Measurements from ENCODE around the gene ANKRD65. TPM values are rescaled to one million over a fixed set of nuclear protein-coding genes. Genes with fewer than 3 reads are reported as not detected.
"Not testable (repeated sequence)": the region's sequence is repeated elsewhere in the genome, so short reads cannot be mapped to it uniquely, and the experiment has no call there.

ANKRD65 gene
- total RNA-seq, 1 experiment from 2014 or later: not detected

GRCh38 chr1:1419363-1419812, 1.7 kb downstream of the ANKRD65 start:
- Histone ChIP-seq H3K4me3 (ENCODE audit: low read depth, low read length, poor library complexity, severe bottlenecking) (no peak overlapping the region), H3K36me3 (ENCODE audit: insufficient read depth, low read length, poor library complexity, severe bottlenecking) (no peaks in the 10 kb centered on the region), H3K9me3 (ENCODE audit: low read depth, low read length, poor library complexity, severe bottlenecking) (no peaks in the 10 kb centered on the region), H3K27ac (ENCODE audit: low read depth, low read length, poor library complexity, severe bottlenecking) (no peak overlapping the region), H3K27me3 (replicated peaks; ENCODE audit: insufficient read depth, low read depth, low read length, poor library complexity) (no peaks in the 10 kb centered on the region), H3K4me1 (ENCODE audit: insufficient read depth, low read length, poor library complexity, severe bottlenecking) (no peaks in the 10 kb centered on the region)
- POLR2A ChIA-PET (ENCODE audit: low non-redundant PET): no interaction called here
- TF ChIP-seq CTCF (conservative IDR thresholded peaks at IDR 0.05; ENCODE audit: low read depth, low read length) (no peak), EZH2 (IDR thresholded peaks at IDR 0.05; ENCODE audit: borderline replicate concordance, low read depth, low read length, poor library complexity, severe bottlenecking) (no peak)
- no peak for DNase-seq (ENCODE audit: low spot score)
- intact Hi-C loops (cut with micrococcal nuclease; ENCODE audit: unreplicated experiment): loop anchor here (5.0 kb wide), 1 partner anchor 38 kb away; no protein-coding TSS in a partner anchor
- BruUV-seq (replicated peaks): no TSS peak
- CTCF ChIA-PET: no interaction called here

GRCh38 chr1:1418464-1419362, 2.4 kb downstream of the ANKRD65 start:
- Histone ChIP-seq H3K9me3 (ENCODE audit: low read depth, low read length, poor library complexity, severe bottlenecking) (no peaks in the 10 kb centered on the region), H3K27ac (ENCODE audit: low read depth, low read length, poor library complexity, severe bottlenecking) (no peak overlapping the region), H3K4me3 (ENCODE audit: low read depth, low read length, poor library complexity, severe bottlenecking) (no peak overlapping the region), H3K36me3 (ENCODE audit: insufficient read depth, low read length, poor library complexity, severe bottlenecking) (no peaks in the 10 kb centered on the region), H3K27me3 (replicated peaks; ENCODE audit: insufficient read depth, low read depth, low read length, poor library complexity) (no peaks in the 10 kb centered on the region), H3K4me1 (ENCODE audit: insufficient read depth, low read length, poor library complexity, severe bottlenecking) (no peaks in the 10 kb centered on the region)
- TF ChIP-seq EZH2 (IDR thresholded peaks at IDR 0.05; ENCODE audit: borderline replicate concordance, low read depth, low read length, poor library complexity, severe bottlenecking) (no peak), CTCF (conservative IDR thresholded peaks at IDR 0.05; ENCODE audit: low read depth, low read length) (no peak)
- POLR2A ChIA-PET (ENCODE audit: low non-redundant PET): no interaction called here
- no peak for DNase-seq (ENCODE audit: low spot score)
- CTCF ChIA-PET: no interaction called here
- BruUV-seq (replicated peaks): no TSS peak
- intact Hi-C loops (cut with micrococcal nuclease; ENCODE audit: unreplicated experiment): loop anchor here (5.0 kb wide), 1 partner anchor 39 kb away; no protein-coding TSS in a partner anchor

- H3K4me1 ChIP-seq (ENCODE audit: insufficient read depth, low read length, poor library complexity, severe bottlenecking); H3K9me3 ChIP-seq (ENCODE audit: low read depth, low read length, poor library complexity, severe bottlenecking); H3K27me3 ChIP-seq (replicated peaks; ENCODE audit: insufficient read depth, low read depth, low read length, poor library complexity); H3K4me3 ChIP-seq (ENCODE audit: low read depth, low read length, poor library complexity, severe bottlenecking); H3K27ac ChIP-seq (ENCODE audit: low read depth, low read length, poor library complexity, severe bottlenecking); H3K36me3 ChIP-seq (ENCODE audit: insufficient read depth, low read length, poor library complexity, severe bottlenecking); CTCF ChIA-PET; DNase-seq (ENCODE audit: low spot score); BruUV-seq (replicated peaks); POLR2A ChIA-PET (ENCODE audit: low non-redundant PET): not testable (repeated sequence)
- intact Hi-C loops (cut with micrococcal nuclease; ENCODE audit: unreplicated experiment): loop anchor here (5.0 kb wide), 1 partner anchor 39 kb away; no protein-coding TSS in a partner anchor
Measured at GRCh38 chr1:1417825-1418463, 3.1 kb downstream of the ANKRD65 start.

GRCh38 chr1:1417396-1417795, 3.7 kb downstream of the ANKRD65 start:
- H3K4me3 ChIP-seq (ENCODE audit: low read depth, low read length, poor library complexity, severe bottlenecking); BruUV-seq (replicated peaks); H3K27me3 ChIP-seq (replicated peaks; ENCODE audit: insufficient read depth, low read depth, low read length, poor library complexity); CTCF ChIA-PET; H3K4me1 ChIP-seq (ENCODE audit: insufficient read depth, low read length, poor library complexity, severe bottlenecking); H3K9me3 ChIP-seq (ENCODE audit: low read depth, low read length, poor library complexity, severe bottlenecking); DNase-seq (ENCODE audit: low spot score); H3K36me3 ChIP-seq (ENCODE audit: insufficient read depth, low read length, poor library complexity, severe bottlenecking); POLR2A ChIA-PET (ENCODE audit: low non-redundant PET); H3K27ac ChIP-seq (ENCODE audit: low read depth, low read length, poor library complexity, severe bottlenecking): not testable (repeated sequence)
- intact Hi-C loops (cut with micrococcal nuclease; ENCODE audit: unreplicated experiment): loop anchor here (5.0 kb wide), 1 partner anchor 40 kb away; no protein-coding TSS in a partner anchor
